Dedifferentiated amniotic fluid mesenchymal stem cell (primary cell): Measurements from ENCODE around the gene CEP41.
"Not testable (repeated sequence)": the region's sequence is repeated elsewhere in the genome, so short reads cannot be mapped to it uniquely, and the experiment has no call there.

ENCODE experiments used
- DNase-seq: peaks from one replicate; pipeline ENCODE4 v3.0.0-alpha.2; 2016; ENCODE audit errors: extremely low spot score

CEP41 gene

GRCh38 chr7:130387628-130388403 lies 53.0 kb downstream of the CEP41 start:
- DNase-seq, result no peak

- DNase-seq, result no peak
These were observed 53.5 kb downstream of the CEP41 start for GRCh38 chr7:130387306-130387627.

DNA sequence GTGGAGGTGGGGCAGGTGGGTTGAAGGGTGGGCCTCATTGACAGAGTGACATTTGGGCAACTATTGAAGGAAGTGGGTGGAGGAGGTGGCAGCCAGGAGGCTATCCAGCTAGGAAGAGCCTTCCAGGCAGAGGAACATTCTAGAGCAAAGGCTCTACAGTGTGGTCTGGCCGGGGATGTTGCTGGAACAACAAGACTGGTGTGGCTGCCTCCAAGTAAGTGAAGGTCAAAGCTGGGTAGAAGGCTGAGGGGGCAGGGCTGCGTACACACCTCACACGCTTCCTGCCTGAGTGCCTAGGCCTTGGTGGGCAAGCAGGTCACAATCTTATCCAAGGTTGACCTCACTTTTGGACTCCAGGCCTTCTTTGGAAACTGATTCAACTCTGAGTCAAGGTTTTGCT lies 53.9 kb downstream of the CEP41 start:
- DNase-seq, result no peak

DNA sequence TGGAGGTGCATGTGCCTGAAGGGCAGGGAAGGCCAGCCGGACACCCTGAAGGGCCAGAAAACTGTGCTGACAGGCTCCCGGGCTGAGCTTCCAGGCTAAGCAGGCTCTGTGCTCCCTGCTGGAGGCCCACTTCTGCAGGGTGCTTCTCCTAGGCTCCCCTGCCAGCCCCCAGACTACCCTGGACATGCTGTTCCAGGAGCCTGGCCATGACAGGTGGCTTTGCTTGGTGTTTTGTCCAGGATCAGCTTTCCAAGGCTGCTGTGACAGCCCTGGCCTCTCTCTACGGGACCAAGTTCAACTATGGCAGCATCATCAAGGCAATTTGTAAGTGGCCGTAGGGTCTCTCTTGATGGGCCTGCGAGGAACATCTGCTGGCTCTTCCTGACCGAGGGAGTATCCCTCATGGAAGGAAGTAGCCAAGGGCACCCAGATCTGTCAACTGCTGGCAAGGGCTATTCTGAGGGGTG lies 55.2 kb downstream of the CEP41 start:
- no peak for DNase-seq

GRCh38 chr7:130384841-130385599 lies 55.8 kb downstream of the CEP41 start:
- DNase-seq, result no peak

- DNase-seq, result no peak
These were observed 56.4 kb downstream of the CEP41 start for GRCh38 chr7:130384371-130384801.

DNA sequence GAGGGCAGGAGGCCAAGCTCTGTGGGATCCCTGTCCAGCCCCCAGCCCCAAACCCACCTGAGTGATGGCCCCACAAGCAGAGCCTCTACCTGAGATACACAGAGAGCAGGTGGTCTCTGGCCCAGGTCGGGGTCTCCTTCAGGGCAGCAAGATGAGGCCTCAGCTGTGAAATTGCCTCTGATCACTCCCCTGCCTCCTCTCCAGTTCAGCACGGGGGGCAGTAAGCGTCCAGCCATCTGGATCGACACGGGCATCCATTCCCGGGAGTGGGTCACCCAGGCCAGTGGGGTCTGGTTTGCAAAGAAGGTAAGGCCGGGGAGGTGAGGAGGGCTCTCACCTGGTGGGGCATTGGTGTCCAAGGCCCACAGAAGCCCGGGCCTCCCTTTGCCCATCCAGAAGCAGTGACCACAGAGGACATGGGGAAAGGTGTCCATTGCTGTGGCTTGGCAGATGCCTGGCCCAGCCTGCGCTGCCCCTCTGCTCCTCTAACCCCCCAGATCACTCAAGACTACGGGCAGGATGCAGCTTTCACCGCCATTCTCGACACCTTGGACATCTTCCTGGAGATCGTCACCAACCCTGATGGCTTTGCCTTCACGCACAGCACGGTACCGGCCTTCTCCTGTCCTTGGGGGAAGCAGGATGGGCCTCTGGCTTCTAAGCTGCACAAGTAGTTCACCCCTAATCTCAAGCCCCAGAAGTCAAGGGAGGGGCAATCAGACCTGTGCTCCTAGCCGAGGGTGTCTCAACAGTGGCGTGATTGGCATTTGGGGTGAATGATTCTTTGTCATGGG lies 57.4 kb downstream of the CEP41 start:
- DNase-seq, result no peak

DNA sequence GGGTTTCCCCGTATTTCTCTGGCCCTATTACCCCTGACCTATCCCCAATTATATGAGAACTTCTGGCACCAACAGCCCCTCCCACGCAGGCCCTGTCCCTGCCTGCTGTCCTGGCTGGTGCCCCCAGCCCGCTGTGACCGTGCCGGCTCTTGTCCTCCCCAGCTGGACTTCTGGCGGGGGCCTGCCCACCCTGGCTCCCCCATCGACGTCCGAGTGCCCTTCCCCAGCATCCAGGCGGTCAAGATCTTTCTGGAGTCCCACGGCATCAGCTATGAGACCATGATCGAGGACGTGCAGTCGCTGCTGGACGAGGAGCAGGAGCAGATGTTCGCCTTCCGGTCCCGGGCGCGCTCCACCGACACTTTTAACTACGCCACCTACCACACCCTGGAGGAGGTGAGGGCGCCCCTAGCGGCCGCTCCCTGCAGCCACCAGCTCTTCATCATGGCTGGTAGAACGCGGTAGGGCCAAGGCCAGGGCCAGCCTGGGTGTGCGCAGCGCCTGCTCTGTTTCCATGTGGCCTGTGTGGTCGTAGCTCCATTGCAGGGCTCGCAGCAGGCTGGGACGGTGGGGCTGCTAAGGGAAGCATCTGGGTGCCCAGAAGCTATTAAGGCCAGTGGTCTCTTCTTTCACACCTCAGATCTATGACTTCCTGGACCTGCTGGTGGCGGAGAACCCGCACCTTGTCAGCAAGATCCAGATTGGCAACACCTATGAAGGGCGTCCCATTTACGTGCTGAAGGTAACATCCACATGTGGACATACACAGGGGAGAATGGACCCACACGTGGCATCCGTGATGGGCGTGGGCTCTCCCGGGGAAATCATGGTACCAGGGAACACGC lies 59.1 kb downstream of the CEP41 start:
- no peak for DNase-seq

GRCh38 chr7:130380861-130381455 lies 59.9 kb downstream of the CEP41 start:
- DNase-seq, result no peak

- no peak for DNase-seq
These were observed 60.6 kb downstream of the CEP41 start, which contains the start of gene CPA1 for GRCh38 chr7:130379921-130380860. TSS of gene CPA1 (plus strand) at chr7:130380494. CDS start at chr7:130380521, 27 bp downstream.

DNA sequence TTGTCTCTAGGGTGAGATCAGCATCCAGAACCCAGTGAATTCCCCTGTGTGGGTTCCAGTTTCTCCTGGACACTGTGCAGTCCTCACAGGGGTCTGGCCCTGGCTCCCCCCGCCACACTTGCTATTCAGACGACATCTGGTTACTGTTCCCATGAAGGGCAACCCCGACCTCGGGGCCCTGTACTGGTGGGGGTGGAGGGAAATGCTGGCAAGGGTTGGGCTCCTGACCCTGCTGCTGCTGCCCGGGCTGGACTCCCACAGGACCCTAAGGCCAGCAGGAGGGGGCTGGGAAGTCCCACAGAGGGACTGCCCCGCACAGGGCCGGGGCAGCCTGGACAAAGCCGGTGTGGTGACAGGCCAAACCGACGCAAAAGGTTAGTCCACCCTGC lies 61.3 kb downstream of the CEP41 start:
- DNase-seq, result no peak

- no peak for DNase-seq
These were observed 61.8 kb downstream of the CEP41 start for GRCh38 chr7:130379019-130379418.

- no peak for DNase-seq
These were observed 63.6 kb downstream of the CEP41 start for GRCh38 chr7:130377178-130377577.

- not testable (repeated sequence) for DNase-seq
These were observed 64.4 kb downstream of the CEP41 start for GRCh38 chr7:130376461-130376860.

DNA sequence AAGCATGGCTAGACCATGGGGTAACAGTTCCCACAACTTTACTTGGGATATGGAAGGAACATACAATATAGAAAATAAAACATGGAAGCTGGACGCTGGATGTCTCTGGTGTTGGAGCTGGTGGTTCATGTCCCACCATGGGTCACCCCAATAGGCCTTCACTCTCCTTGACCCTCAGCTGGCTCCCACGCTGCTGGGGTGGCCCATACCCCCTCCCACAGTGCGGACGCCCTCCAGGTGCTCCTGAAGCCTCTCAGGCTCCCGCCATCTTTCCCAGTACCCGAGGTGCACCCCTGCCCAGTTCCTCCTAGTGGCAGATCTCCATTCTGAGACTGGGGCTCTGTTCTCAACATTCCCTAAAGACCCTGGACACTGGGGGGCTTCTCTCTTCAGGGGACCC lies 66.3 kb downstream of the CEP41 start:
- DNase-seq, result no peak

- no peak for DNase-seq
These were observed 68.2 kb downstream of the CEP41 start for GRCh38 chr7:130372402-130373165.

DNA sequence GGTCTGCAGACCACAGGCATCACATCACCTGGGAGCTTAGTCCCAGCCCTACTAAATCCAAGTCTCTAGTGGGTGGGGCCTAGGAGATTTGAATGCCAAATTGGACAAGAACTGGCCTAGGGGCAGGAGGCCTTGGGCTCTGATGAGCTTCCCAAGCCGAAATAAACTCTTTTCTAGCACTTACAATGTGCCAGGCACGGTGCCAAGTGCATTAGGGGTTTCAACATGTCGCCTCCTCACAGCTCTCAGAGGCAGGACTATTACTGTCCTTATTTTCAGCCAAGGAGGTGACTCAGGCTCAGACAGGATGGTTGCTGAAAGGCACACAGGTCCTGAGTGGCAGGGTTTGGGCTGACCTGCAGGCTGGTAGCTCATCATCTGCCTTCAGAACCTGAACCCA lies 69.8 kb downstream of the CEP41 start:
- DNase-seq, result no peak

GRCh38 chr7:130369831-130370550 lies 70.8 kb downstream of the CEP41 start:
- no peak for DNase-seq
